B cell (primary cell): ENCODE measurements around the gene TCP1. TPM values are rescaled to one million over a fixed set of nuclear protein-coding genes. Genes with fewer than 3 reads are reported as not detected.

Experiments
- ATAC-seq: fragments of 200-7000 bp; cut with Tn5 transposase; one replicate; pipeline ENCODE4 v1.10.0; 2021; ENCODE audit warnings: low read depth, mild to moderate bottlenecking, moderate number of reproducible peaks, moderate library complexity
- CTCF ChIA-PET: fragments of 350-600 bp; sonication (Branson Sonifier 250); formaldehyde crosslinking; loops from one replicate; lab custom pipeline; 2021; ENCODE audit warnings: antibody characterized with exemption, inconsistent platforms; lab: Charles Lee
- POLR2A ChIA-PET: fragments of 350-600 bp; sonication (Branson Sonifier 250); formaldehyde crosslinking; loops from one replicate; lab custom pipeline; 2021; ENCODE audit warnings: antibody characterized with exemption; lab: Charles Lee
- DNase-seq: peaks from one replicate; pipeline ENCODE4 v3.0.0; 2013
- H2AFZ ChIP-seq: 2 replicates; pipeline ENCODE4 v1.6.1; 2012; ENCODE audit warnings: mild to moderate bottlenecking, low read depth, low read length; ENCODE audit not compliant: insufficient read depth, poor library complexity, severe bottlenecking
- H3K27ac ChIP-seq, 2 donors: 1 replicate in 1 of 2; 2 replicates in 1 of 2; pipeline ENCODE4 v1.5.1; 2012 to 2013; ENCODE audit warnings: low read length in 2 of 2, mild to moderate bottlenecking in 2 of 2, moderate library complexity in 1 of 2
- H3K27me3 ChIP-seq, 4 experiments: fragments of 200-600 bp in 1 of 4; sonication (generic) in 1 of 4; replicated peaks in 1 of 4; 1 replicate in 2 of 4; 2 replicates in 2 of 4; pipeline versions ENCODE4 v1.6.1 to v1.7.0; 2013 to 2016; ENCODE audit warnings: low read length in 3 of 4, mild to moderate bottlenecking in 2 of 4, mixed read lengths in 1 of 4, moderate library complexity in 1 of 4; ENCODE audit not compliant: insufficient read depth in 4 of 4, control insufficient read depth in 3 of 4; ENCODE audit errors: control extremely low read depth in 1 of 4
- H3K36me3 ChIP-seq, 2 experiments: replicated peaks in 1 of 2; 1 replicate in 1 of 2; 2 replicates in 1 of 2; pipeline versions ENCODE4 v1.6.1 to v1.7.1; 2013; ENCODE audit warnings: low read length in 1 of 2; ENCODE audit not compliant: insufficient read depth in 2 of 2, control insufficient read depth in 1 of 2; ENCODE audit errors: control extremely low read depth in 1 of 2, extremely low read depth in 1 of 2
- H3K4me1 ChIP-seq, 2 donors: fragments of 200-600 bp in 1 of 2; sonication (generic) in 1 of 2; 1 replicate in 1 of 2; 2 replicates in 1 of 2; pipeline versions ENCODE4 v1.5.1 to v1.6.1; 2013 to 2017; ENCODE audit warnings: low read length in 2 of 2; ENCODE audit not compliant: control insufficient read depth in 2 of 2, insufficient read depth in 2 of 2
- H3K4me2 ChIP-seq: replicated peaks from 2 replicates; pipeline ENCODE3; 2012; ENCODE audit warnings: mild to moderate bottlenecking, low read depth, low read length; ENCODE audit not compliant: poor library complexity, severe bottlenecking
- H3K4me3 ChIP-seq, 5 experiments: fragments of 200-600 bp in 1 of 5; sonication (generic) in 1 of 5; 1 replicate in 3 of 5; 2 replicates in 2 of 5; pipeline versions ENCODE4 v1.5.1 to v1.7.0; 2011 to 2016; ENCODE audit warnings: low read length in 4 of 5, mild to moderate bottlenecking in 4 of 5, low read depth in 2 of 5, control low read depth in 1 of 5, moderate library complexity in 1 of 5; ENCODE audit not compliant: insufficient read depth in 1 of 5; ENCODE audit errors: control extremely low read depth in 1 of 5, extremely low read depth in 1 of 5
- H3K79me2 ChIP-seq: fragments of 200-600 bp; sonication (generic); one replicate; pipeline ENCODE4 v1.6.0; 2016; ENCODE audit warnings: low read length; ENCODE audit not compliant: control insufficient read depth, insufficient read depth
- H3K9ac ChIP-seq: fragments of 200-600 bp; sonication (generic); 2 replicates; pipeline ENCODE4 v1.6.1; 2017; ENCODE audit warnings: mild to moderate bottlenecking, low read length, moderate library complexity
- H3K9me3 ChIP-seq, 3 donors: one replicate each; pipeline versions ENCODE4 v1.6.1 to v1.7.1; 2013; ENCODE audit warnings: low read length in 2 of 3; ENCODE audit not compliant: control insufficient read depth in 2 of 3, insufficient read depth in 1 of 3; ENCODE audit errors: control extremely low read depth in 1 of 3
- H4K20me1 ChIP-seq: 2 replicates; pipeline ENCODE4 v1.6.0; 2012; ENCODE audit warnings: mild to moderate bottlenecking, low read length; ENCODE audit not compliant: insufficient read depth, control insufficient read depth, poor library complexity, severe bottlenecking
- H3K27ac Mint-ChIP-seq: one replicate; pipeline ENCODE4 v1.8.0; 2021; ENCODE audit warnings: mixed read lengths
- H3K27me3 Mint-ChIP-seq: one replicate; pipeline ENCODE4 v1.8.0; 2021; ENCODE audit warnings: mixed read lengths
- H3K4me1 Mint-ChIP-seq: one replicate; pipeline ENCODE4 v1.8.0; 2021; ENCODE audit warnings: mixed read lengths
- H3K4me3 Mint-ChIP-seq: one replicate; pipeline ENCODE4 v1.8.0; 2021; ENCODE audit warnings: mixed read lengths
- H3K9me3 Mint-ChIP-seq: one replicate; pipeline ENCODE4 v1.8.0; 2022; ENCODE audit warnings: mixed read lengths; ENCODE audit not compliant: insufficient read depth
- EZH2 ChIP-seq: IDR thresholded peaks from 2 replicates; pipeline ENCODE4 v1.6.1; 2012; ENCODE audit warnings: borderline replicate concordance, low read depth, mild to moderate bottlenecking, moderate library complexity, low read length; ENCODE audit not compliant: insufficient read depth, poor library complexity, severe bottlenecking
- WGBS: methylation state at CpG from one replicate; pipeline ENCODE4 v1.1.5; 2013; ENCODE audit warnings: missing lambda C conversion rate; ENCODE audit not compliant: insufficient coverage; 5-methylcytosine and 5-hydroxymethylcytosine counted together
- intact Hi-C: fragments of 100-400 bp; cut with micrococcal nuclease; formaldehyde crosslinking; loops from one replicate; pipeline ENCODE4 v1.10.0; 2022
- polyA plus RNA-seq: library from polyadenylated mRNA; depleted of rRNA; stranded (reverse); fragments of >200 nt; gene quantifications from 2 replicates; pipeline ENCODE4 v1.2.3, GENCODE V29; 2012
- total RNA-seq, 2 donors: library from RNA; stranded (reverse); fragments of 120-200 nt in 1 of 2; gene quantifications; 1 replicate in 1 of 2; 2 replicates in 1 of 2; pipeline versions ENCODE4 v1.2.3 to v1.2.4, GENCODE V29; 2013 to 2022
- TF ChIP-seq, protein P1 (sequence below): fragments of 200-600 bp; IDR thresholded peaks from one replicate; pipeline ENCODE4 v1.8.0; 2022; ENCODE audit warnings: antibody characterized with exemption, mild to moderate bottlenecking

TCP1 gene
- total and polyA plus RNA-seq, 2 donors (not counting 1 experiment from before 2014, with no cell fraction given), result 63.8 to 137 TPM

GRCh38 chr6:159815410-159815809 is 26.0 kb upstream of the TCP1 start:
- WGBS, result 97% methylated on average over 6 of the region's 6 CpGs
- ATAC-seq, result no peak
- H3K4me3 Mint-ChIP-seq, result no peak overlapping the region
- H3K9me3 Mint-ChIP-seq, result no peaks in the 10 kb centered on the region
- H2AFZ ChIP-seq, result no peak overlapping the region
- no peak overlapping the region for H3K27ac Mint-ChIP-seq
- H3K27me3 Mint-ChIP-seq, result no peaks in the 10 kb centered on the region
- no peak for TF ChIP-seq EZH2
- no peaks in the 10 kb centered on the region for H4K20me1 ChIP-seq
- ChIA-PET CTCF (no interaction called here), POLR2A (no interaction called here)
- peaks cover 15% of the 10 kb centered on the region for H3K4me1 Mint-ChIP-seq
- no peak for DNase-seq
- no peak overlapping the region for H3K4me3 ChIP-seq
- no peaks in the 10 kb centered on the region for H3K27me3 ChIP-seq
- H3K79me2 ChIP-seq, result no peaks in the 10 kb centered on the region
- no peak overlapping the region for H3K4me2 ChIP-seq
- no peak overlapping the region for H3K27ac ChIP-seq
- H3K4me1 ChIP-seq, result peaks cover 7 to 12% of the 10 kb centered on the region in 2 donors
- H3K9me3 ChIP-seq, result no peaks in the 10 kb centered on the region
- H3K36me3 ChIP-seq, result no peaks in the 10 kb centered on the region
- no peak overlapping the region for H3K9ac ChIP-seq
- intact Hi-C loops, result no loop called here

GRCh38 chr6:159813781-159814180 is 24.4 kb upstream of the TCP1 start:
- Histone ChIP-seq H3K4me1 (no peaks in the 10 kb centered on the region), H3K4me3 (no peak overlapping the region), H3K27me3 (no peaks in the 10 kb centered on the region), H4K20me1 (no peaks in the 10 kb centered on the region), H3K9me3 (no peaks in the 10 kb centered on the region), H3K27ac (no peak overlapping the region), H3K79me2 (no peaks in the 10 kb centered on the region), H3K9ac (no peak overlapping the region), H3K36me3 (no peaks in the 10 kb centered on the region), H2AFZ (no peak overlapping the region), H3K4me2 (no peak overlapping the region)
- ATAC-seq (no peak), DNase-seq (no peak)
- H3K27me3 Mint-ChIP-seq, result no peaks in the 10 kb centered on the region
- H3K4me1 Mint-ChIP-seq, result peaks cover 8% of the 10 kb centered on the region
- ChIA-PET CTCF (interaction anchor here (0.5 kb wide), 1 partner anchor 200 kb away, joined by 4 read pairs; no protein-coding TSS in a partner anchor), POLR2A (no interaction called here)
- intact Hi-C loops, result no loop called here
- TF ChIP-seq EZH2, result no peak
- TF ChIP-seq, protein P1, sequence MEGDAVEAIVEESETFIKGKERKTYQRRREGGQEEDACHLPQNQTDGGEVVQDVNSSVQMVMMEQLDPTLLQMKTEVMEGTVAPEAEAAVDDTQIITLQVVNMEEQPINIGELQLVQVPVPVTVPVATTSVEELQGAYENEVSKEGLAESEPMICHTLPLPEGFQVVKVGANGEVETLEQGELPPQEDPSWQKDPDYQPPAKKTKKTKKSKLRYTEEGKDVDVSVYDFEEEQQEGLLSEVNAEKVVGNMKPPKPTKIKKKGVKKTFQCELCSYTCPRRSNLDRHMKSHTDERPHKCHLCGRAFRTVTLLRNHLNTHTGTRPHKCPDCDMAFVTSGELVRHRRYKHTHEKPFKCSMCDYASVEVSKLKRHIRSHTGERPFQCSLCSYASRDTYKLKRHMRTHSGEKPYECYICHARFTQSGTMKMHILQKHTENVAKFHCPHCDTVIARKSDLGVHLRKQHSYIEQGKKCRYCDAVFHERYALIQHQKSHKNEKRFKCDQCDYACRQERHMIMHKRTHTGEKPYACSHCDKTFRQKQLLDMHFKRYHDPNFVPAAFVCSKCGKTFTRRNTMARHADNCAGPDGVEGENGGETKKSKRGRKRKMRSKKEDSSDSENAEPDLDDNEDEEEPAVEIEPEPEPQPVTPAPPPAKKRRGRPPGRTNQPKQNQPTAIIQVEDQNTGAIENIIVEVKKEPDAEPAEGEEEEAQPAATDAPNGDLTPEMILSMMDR, result no peak
- no peaks in the 10 kb centered on the region for H3K9me3 Mint-ChIP-seq
- WGBS, result 88% methylated on average over 9 of the region's 9 CpGs
- no peak overlapping the region for H3K4me3 Mint-ChIP-seq
- H3K27ac Mint-ChIP-seq, result no peak overlapping the region
